MCF 10A (cell line): Measurements from ENCODE around the gene P3R3URF. TPM values are rescaled to one million over a fixed set of nuclear protein-coding genes. Genes with fewer than 3 reads are reported as not detected.
A peak's percentile ranks its signal among the peaks of the same experiment; 100 is the strongest.

Experiments
- BruUV-seq: library from RNA; stranded (reverse); fragments of 400-500 nt; replicated peaks from 2 replicates; lab custom pipeline; 2021; lab: Mats Ljungman, UMichigan
- CTCF ChIA-PET: fragments of 300-600 bp; sonication (Branson Sonifier 250); formaldehyde crosslinking; extraction: SDS; loops from one replicate; lab custom pipeline; 2021; ENCODE audit warnings: antibody characterized with exemption, inconsistent platforms; lab: Yijun Ruan, JAX
- POLR2A ChIA-PET: fragments of 300-600, 350-650 bp; sonication (Branson Sonifier 250); formaldehyde crosslinking; extraction: SDS; loops from one replicate; lab custom pipeline; 2020; ENCODE audit warnings: antibody characterized with exemption, inconsistent platforms; lab: Yijun Ruan, JAX
- DNase-seq: peaks from one replicate; pipeline ENCODE4 v3.0.0-alpha.2; 2018; ENCODE audit not compliant: unreplicated experiment
- H3K27ac Mint-ChIP-seq: one replicate; pipeline ENCODE4 v1.8.0; 2022; ENCODE audit warnings: mild to moderate bottlenecking, low read depth, mixed read lengths; ENCODE audit not compliant: unreplicated experiment
- H3K27me3 Mint-ChIP-seq: one replicate; pipeline ENCODE4 v1.8.0; 2022; ENCODE audit warnings: mixed read lengths; ENCODE audit not compliant: insufficient read depth, unreplicated experiment
- H3K36me3 Mint-ChIP-seq: one replicate; pipeline ENCODE4 v1.8.0; 2022; ENCODE audit warnings: mild to moderate bottlenecking, moderate library complexity, mixed read lengths; ENCODE audit not compliant: insufficient read depth, unreplicated experiment
- H3K4me1 Mint-ChIP-seq: one replicate; pipeline ENCODE4 v1.8.0; 2022; ENCODE audit warnings: mixed read lengths; ENCODE audit not compliant: insufficient read depth, unreplicated experiment
- H3K4me3 Mint-ChIP-seq: one replicate; pipeline ENCODE4 v1.8.0; 2022; ENCODE audit warnings: mild to moderate bottlenecking, moderate library complexity, mixed read lengths; ENCODE audit not compliant: unreplicated experiment
- H3K9me3 Mint-ChIP-seq: one replicate; pipeline ENCODE4 v1.8.0; 2022; ENCODE audit warnings: mixed read lengths; ENCODE audit not compliant: unreplicated experiment
- intact Hi-C: fragments of 100-400 bp; cut with micrococcal nuclease; formaldehyde crosslinking; loops from 2 replicates; pipeline ENCODE4 v1.14.1; 2022
- total RNA-seq: library from RNA; stranded (reverse); gene quantifications from 2 replicates; pipeline ENCODE4 v1.2.3, GENCODE V29; 2022
- TF ChIP-seq, protein P1 (sequence below): fragments of 200-600 bp; IDR thresholded peaks from one replicate; pipeline ENCODE4 v1.8.0; 2022; ENCODE audit warnings: antibody characterized with exemption, mild to moderate bottlenecking; ENCODE audit not compliant: unreplicated experiment

Gene P3R3URF
- total RNA-seq, 1 experiment from 2014 or later, result not detected

DNA sequence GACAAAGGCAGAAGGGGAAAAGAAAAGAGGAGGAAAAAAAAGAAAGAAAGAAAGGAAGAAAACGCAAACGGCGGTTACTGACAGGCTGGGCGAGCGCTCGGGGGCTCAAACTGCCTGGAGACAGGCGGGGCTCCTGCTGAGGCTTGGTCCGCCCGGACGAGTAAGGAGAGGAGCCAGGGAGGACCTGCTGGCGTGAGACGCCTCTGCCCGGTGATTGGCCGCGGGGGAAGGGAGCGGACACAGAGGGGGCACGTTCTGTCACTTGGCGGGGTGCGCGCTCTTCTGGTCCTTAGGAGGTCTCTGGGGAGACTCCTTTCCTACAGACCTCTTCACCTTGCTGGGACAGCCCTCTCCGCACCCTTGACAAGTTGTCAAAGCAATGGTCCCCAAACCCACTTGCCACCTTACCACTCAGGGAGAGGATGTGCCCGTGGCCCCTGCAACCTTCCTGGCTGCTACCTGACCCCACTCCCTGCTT, 43.1 kb downstream of the P3R3URF start:
- ChIA-PET CTCF (interaction anchor here (0.5 to 2.0 kb wide), 3 partner anchors 14 to 316 kb away, joined by 3 to 11 read pairs (median 3); no protein-coding TSS in a partner anchor), POLR2A (interaction anchor here (0.6 to 5.9 kb wide), 15 partner anchors 10 to 465 kb away, joined by 4 to 68 read pairs (median 17); partner anchors contain the start of genes GPBP1L1, LURAP1 and TSPAN1)
- peak overlapping the region; percentile 75 for H3K4me3 Mint-ChIP-seq
- BruUV-seq, result TSS peak; percentile 18
- DNase-seq, result no peak
- H3K27ac Mint-ChIP-seq, result peak overlapping the region; percentile 100
- intact Hi-C loops, result loop anchor here (5.0 kb wide), 1 partner anchor 89 kb away; no protein-coding TSS in a partner anchor
- H3K36me3 Mint-ChIP-seq, result peaks cover 13% of the 10 kb centered on the region
- TF ChIP-seq, protein P1, sequence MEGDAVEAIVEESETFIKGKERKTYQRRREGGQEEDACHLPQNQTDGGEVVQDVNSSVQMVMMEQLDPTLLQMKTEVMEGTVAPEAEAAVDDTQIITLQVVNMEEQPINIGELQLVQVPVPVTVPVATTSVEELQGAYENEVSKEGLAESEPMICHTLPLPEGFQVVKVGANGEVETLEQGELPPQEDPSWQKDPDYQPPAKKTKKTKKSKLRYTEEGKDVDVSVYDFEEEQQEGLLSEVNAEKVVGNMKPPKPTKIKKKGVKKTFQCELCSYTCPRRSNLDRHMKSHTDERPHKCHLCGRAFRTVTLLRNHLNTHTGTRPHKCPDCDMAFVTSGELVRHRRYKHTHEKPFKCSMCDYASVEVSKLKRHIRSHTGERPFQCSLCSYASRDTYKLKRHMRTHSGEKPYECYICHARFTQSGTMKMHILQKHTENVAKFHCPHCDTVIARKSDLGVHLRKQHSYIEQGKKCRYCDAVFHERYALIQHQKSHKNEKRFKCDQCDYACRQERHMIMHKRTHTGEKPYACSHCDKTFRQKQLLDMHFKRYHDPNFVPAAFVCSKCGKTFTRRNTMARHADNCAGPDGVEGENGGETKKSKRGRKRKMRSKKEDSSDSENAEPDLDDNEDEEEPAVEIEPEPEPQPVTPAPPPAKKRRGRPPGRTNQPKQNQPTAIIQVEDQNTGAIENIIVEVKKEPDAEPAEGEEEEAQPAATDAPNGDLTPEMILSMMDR, result no peak
- H3K9me3 Mint-ChIP-seq, result no peaks in the 10 kb centered on the region
- peaks cover 43% of the 10 kb centered on the region for H3K4me1 Mint-ChIP-seq
- H3K27me3 Mint-ChIP-seq, result no peaks in the 10 kb centered on the region

DNA sequence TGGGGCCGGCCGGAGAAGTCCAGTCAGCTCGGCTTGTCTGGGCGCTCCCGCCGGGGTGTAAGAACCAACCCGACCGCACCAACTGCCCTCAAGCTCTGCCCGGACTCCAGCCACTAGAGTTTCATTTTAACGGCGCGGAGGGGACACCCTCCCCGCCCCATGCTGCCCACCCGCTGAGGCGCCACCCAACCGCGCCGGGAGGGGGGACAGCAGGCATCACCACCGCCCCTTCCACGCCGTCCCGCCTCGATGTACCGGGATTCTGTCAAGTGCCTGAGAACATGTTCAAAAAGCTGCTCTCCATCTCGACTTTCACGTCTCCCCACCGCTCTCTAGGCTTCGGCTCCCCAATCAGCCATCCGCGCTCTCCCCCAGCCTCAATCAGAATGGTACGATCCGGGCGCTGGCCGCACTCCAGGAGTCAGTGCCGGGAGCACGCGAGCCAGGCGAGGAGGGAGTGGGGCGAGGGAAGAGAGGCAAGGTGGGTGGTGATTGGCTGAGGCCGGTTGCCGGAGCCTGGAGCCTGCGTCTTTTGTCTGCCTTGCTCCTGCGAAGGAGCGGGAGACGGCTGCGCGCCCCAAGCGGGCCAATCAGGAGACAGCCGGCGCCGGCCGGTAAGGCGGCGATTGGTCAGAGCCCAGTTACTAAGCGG, 43.6 kb downstream of the P3R3URF start, which contains the start of gene PIK3R3:
Gene PIK3R3, minus strand, starts transcription at position 101 of the 652 bp plus-strand sequence. CDS start 677 bp downstream, outside the sequence.
- BruUV-seq, result no TSS peak
- CTCF ChIA-PET, result interaction anchor here (0.6 to 2.0 kb wide), 4 partner anchors 43 to 316 kb away, joined by 3 to 11 read pairs (median 4); no protein-coding TSS in a partner anchor
- intact Hi-C loops, result loop anchor here (1.0 to 5.0 kb wide), 3 partner anchors 47 to 95 kb away; no protein-coding TSS in a partner anchor

DNA sequence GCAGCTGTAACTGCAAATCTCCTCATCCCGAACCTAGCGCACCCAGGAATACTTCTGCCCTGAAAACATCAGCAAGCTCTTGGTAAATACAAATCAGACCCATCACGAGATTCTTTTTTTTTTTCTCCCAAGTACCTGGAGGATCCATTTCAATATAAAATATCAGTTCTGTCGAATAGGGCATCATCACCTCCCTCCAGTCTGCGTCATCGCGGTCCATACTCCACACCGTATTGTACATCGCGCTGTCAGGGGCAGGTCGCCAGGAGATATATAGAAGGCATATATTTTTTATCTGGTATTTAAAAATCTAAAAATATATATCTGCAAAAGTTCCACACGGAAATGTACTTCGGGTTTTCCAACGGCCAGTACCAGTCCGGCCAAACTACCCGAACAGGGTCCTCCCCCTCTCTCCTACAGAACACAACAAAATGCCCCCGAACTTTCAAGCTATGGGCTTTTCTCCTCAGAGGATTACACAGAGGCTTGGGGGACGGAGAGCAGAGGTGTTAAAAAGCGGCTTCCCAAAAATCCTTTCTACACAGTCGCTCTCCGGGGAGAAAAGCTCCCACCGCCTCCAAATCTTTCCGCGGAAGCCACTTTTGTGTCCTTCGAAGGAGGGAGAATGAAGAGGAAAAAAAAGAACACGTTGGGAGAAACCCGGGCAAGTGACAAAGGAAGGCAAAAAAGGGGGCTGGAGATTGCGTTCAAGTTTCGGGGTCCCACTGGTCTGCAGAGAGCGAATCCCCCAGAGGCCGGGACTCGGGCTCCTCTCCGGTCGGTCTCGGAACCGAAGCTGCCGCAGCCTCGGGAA, 44.4 kb downstream of the P3R3URF start:
- intact Hi-C loops, result loop anchor here (1.0 to 5.0 kb wide), 3 partner anchors 47 to 95 kb away; no protein-coding TSS in a partner anchor
- peaks cover 20% of the 10 kb centered on the region for H3K36me3 Mint-ChIP-seq
- CTCF ChIA-PET, result interaction anchor here (0.6 to 2.0 kb wide), 7 partner anchors 44 to 165 kb away, joined by 4 to 11 read pairs (median 5); no protein-coding TSS in a partner anchor
- peak overlapping the region; percentile 100 for H3K27ac Mint-ChIP-seq
- H3K27me3 Mint-ChIP-seq, result no peaks in the 10 kb centered on the region
- H3K4me3 Mint-ChIP-seq, result peak overlapping the region; percentile 75
- TF ChIP-seq, protein P1, result no peak
- H3K4me1 Mint-ChIP-seq, result peaks cover 43% of the 10 kb centered on the region
- no peaks in the 10 kb centered on the region for H3K9me3 Mint-ChIP-seq
- DNase-seq, result peak; percentile 48
- POLR2A ChIA-PET, result interaction anchor here (0.5 to 5.9 kb wide), 39 partner anchors 9 to 611 kb away, joined by 3 to 68 read pairs (median 5); partner anchors contain the start of genes GPBP1L1, LURAP1, NSUN4 and RAD54L
- BruUV-seq, result TSS peak; percentile 66

More for the DNA sequence above, 43.6 kb downstream of the P3R3URF start, which contains the start of gene PIK3R3:
- Mint-ChIP-seq H3K9me3 (no peaks in the 10 kb centered on the region), H3K27me3 (no peaks in the 10 kb centered on the region), H3K4me1 (peaks cover 43% of the 10 kb centered on the region), H3K4me3 (peak within 1 kb of the TSS; percentile 75), H3K27ac (peak within 1 kb of the TSS; percentile 100), H3K36me3 (peaks cover 16% of the 10 kb centered on the region)
- TF ChIP-seq, protein P1, result no peak
- DNase-seq, result peak; percentile 98
- POLR2A ChIA-PET, result interaction anchor here (0.5 to 5.9 kb wide), 30 partner anchors 9 to 612 kb away, joined by 3 to 68 read pairs (median 6); partner anchors contain the start of genes GPBP1L1, LURAP1, TMEM69 and TSPAN1
